ENCODE measurements around the gene TMEM235. TPM values are rescaled to one million over a fixed set of nuclear protein-coding genes. Genes with fewer than 3 reads are reported as not detected.
A peak's percentile ranks its signal among the peaks of the same experiment; 100 is the strongest.

The TMEM235 gene
- total and polyA plus RNA-seq, 9 of the 15 experiments (the other 6 are each of a cell fraction or from before 2014, with no cell fraction given): not detected

- Histone ChIP-seq H3K79me2 (ENCODE audit: control insufficient read depth, insufficient read depth, low read length) (no peaks in the 10 kb centered on the region), H3K27ac (ENCODE audit: extremely low read depth, low read depth, low read length) (no peak overlapping the region; the same call in 2 of the 3 replicates), H3K4me1 (replicated peaks in 1 of 2; ENCODE audit: control insufficient read depth in 2 of 2, insufficient read depth in 2 of 2, low read length in 2 of 2) (peaks cover 4 to 28% of the 10 kb centered on the region in 2 experiments; a peak in 4 of 5 replicates), H3K9me3 (replicated peaks; ENCODE audit: control insufficient read depth, insufficient read depth, low read depth, low read length) (no peaks in the 10 kb centered on the region), H3K4me2 (ENCODE audit: insufficient read depth, low read length) (peak overlapping the region; percentile 34; the same call in 1 of the 2 replicates), H3K9me1 (ENCODE audit: control insufficient read depth, insufficient read depth, low read length) (peaks cover 2% of the 10 kb centered on the region), H3K9ac (ENCODE audit: insufficient read depth in 1 of 2, low read depth in 2 of 2, low read length in 2 of 2) (peak overlapping the region in 1 of 2 experiments; percentile 72; a peak in 1 of 4 replicates), H3K36me3 (ENCODE audit: control insufficient read depth, insufficient read depth, low read length) (no peaks in the 10 kb centered on the region), H3K4me3 (no peak overlapping the region), H3K27me3 (ENCODE audit: control insufficient read depth in 2 of 2, insufficient read depth in 2 of 2, low read length in 2 of 2) (no peaks in the 10 kb centered on the region), H2AFZ (ENCODE audit: low read depth, low read length) (peak overlapping the region; percentile 89), H4K20me1 (replicated peaks; ENCODE audit: control insufficient read depth, insufficient read depth, low read length) (no peaks in the 10 kb centered on the region)
- ATAC-seq (peak; percentile 99), DNase-seq (ENCODE audit: extremely low read depth in 1 of 4, low spot score in 3 of 4) (peak; percentile 76 to 93 (median 81)), FAIRE-seq (peak; percentile 99)
- in situ Hi-C loops (cut with MboI): no loop called here
- WGBS (ENCODE audit: insufficient coverage, low coverage, missing lambda C conversion rate): 27% methylated on average over 15 of the region's 15 CpGs
- POLR2A ChIA-PET: no interaction called here
- CTCF ChIA-PET (ENCODE audit: low intra/inter-chr PET ratio): interaction anchor here (1.4 to 2.1 kb wide), 3 partner anchors 22 to 132 kb away, joined by 3 to 12 read pairs (median 11); no protein-coding TSS in a partner anchor
- intact Hi-C loops (cut with micrococcal nuclease): loop anchor here (1.0 to 2.0 kb wide), 2 partner anchors 70 to 133 kb away; partner anchors contain the start of gene SOCS3
- no TSS peak for BruUV-seq (replicated peaks)
- TF ChIP-seq TCF7 (IDR thresholded peaks at IDR 0.05; ENCODE audit: borderline replicate concordance) (no peak), HMG20A (CRISPR knock-in tag; conservative IDR thresholded peaks at IDR 0.05) (no peak), SMARCA5 (IDR thresholded peaks at IDR 0.05) (peak; percentile 99), SREBF2 (CRISPR knock-in tag; IDR thresholded peaks at IDR 0.05) (no peak), ZNF785 (CRISPR knock-in tag; IDR thresholded peaks at IDR 0.05) (no peak), NR2C1 (IDR thresholded peaks at IDR 0.05) (peak; percentile 37; the same call in 1 of the 2 replicates), NR2C1 (tag; IDR thresholded peaks at IDR 0.05) (no peak), FOXA3 (CRISPR knock-in tag; conservative IDR thresholded peaks at IDR 0.05 in 1 of 2, IDR thresholded peaks at IDR 0.05 in 1 of 2) (no peak), SUPT5H (IDR thresholded peaks at IDR 0.05) (peak; percentile 50), ZNF668 (CRISPR knock-in tag; IDR thresholded peaks at IDR 0.05) (no peak), GTF2E2 (tag; IDR thresholded peaks at IDR 0.05) (no peak)
- TF ChIP-seq, protein P1, sequence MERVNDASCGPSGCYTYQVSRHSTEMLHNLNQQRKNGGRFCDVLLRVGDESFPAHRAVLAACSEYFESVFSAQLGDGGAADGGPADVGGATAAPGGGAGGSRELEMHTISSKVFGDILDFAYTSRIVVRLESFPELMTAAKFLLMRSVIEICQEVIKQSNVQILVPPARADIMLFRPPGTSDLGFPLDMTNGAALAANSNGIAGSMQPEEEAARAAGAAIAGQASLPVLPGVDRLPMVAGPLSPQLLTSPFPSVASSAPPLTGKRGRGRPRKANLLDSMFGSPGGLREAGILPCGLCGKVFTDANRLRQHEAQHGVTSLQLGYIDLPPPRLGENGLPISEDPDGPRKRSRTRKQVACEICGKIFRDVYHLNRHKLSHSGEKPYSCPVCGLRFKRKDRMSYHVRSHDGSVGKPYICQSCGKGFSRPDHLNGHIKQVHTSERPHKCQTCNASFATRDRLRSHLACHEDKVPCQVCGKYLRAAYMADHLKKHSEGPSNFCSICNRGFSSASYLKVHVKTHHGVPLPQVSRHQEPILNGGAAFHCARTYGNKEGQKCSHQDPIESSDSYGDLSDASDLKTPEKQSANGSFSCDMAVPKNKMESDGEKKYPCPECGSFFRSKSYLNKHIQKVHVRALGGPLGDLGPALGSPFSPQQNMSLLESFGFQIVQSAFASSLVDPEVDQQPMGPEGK (CRISPR knock-in tag; IDR thresholded peaks at IDR 0.05; ENCODE audit: borderline replicate concordance): no peak
- TF ChIP-seq, protein P2, sequence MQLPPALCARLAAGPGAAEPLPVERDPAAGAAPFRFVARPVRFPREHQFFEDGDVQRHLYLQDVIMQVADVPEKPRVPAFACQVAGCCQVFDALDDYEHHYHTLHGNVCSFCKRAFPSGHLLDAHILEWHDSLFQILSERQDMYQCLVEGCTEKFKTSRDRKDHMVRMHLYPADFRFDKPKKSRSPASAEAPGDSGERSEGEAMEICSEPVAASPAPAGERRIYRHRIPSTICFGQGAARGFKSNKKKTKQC (CRISPR knock-in tag; IDR thresholded peaks at IDR 0.05): 0 out of 2 replicates have a peak, but pooled peaks have one; percentile 55
- TF ChIP-seq, protein P3, sequence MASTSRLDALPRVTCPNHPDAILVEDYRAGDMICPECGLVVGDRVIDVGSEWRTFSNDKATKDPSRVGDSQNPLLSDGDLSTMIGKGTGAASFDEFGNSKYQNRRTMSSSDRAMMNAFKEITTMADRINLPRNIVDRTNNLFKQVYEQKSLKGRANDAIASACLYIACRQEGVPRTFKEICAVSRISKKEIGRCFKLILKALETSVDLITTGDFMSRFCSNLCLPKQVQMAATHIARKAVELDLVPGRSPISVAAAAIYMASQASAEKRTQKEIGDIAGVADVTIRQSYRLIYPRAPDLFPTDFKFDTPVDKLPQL (IDR thresholded peaks at IDR 0.05; ENCODE audit: extremely low read depth, insufficient read length): no peak
Observed at GRCh38 chr17:78289802-78290363, 58.5 kb downstream of the TMEM235 start.
